ENCODE data around the gene SLC15A5.

Gene SLC15A5

DNA sequence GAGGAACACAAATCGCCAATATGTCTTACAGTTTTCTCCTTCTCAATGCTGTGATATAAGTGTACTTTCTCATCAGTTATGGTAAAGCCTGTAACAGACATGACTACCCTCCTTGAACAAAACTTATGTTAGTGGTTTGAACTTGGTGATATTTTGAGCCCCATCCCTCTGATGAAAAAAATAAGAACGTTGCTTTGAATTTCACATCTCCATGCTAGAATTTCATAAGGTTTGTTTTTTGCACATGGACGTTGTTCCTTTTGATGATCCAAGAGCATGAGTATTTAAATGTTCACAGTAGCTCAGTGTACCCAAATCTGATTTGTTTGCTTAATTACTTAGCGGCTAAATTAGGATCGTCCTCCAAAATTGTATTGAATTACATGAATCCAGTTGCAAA is at the start of gene SLC15A5:
Gene SLC15A5 (minus strand): TSS at position 101 of the 400 bp plus-strand sequence. CDS start 0 bp downstream, at position 101.
- DNase-seq (ENCODE audit: low read depth) = no peak

DNA sequence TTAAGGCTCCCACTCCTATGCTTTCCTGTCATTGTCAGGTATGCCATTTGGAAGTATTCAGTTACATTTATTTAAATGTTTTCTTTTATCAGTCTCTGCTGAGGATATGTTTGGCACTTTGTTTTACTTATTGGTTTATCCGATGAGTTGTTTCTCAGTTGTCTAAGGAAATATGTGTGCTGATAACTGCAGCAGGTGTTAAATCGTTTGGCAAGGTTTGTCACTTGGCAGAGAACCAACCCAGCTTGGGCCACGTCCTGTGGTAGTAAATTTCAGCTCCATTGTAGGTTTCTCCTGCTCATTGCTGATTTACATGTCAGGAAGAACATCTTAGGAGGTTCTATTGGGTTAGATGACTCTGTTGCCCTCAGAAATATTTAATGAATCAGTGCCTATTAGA is 47.9 kb upstream of the SLC15A5 start:
- no peak for DNase-seq (ENCODE audit: low read depth)

GRCh38 chr12:16324772-16325171 is 47.3 kb upstream of the SLC15A5 start:
- no peak for DNase-seq (ENCODE audit: low read depth)

DNA sequence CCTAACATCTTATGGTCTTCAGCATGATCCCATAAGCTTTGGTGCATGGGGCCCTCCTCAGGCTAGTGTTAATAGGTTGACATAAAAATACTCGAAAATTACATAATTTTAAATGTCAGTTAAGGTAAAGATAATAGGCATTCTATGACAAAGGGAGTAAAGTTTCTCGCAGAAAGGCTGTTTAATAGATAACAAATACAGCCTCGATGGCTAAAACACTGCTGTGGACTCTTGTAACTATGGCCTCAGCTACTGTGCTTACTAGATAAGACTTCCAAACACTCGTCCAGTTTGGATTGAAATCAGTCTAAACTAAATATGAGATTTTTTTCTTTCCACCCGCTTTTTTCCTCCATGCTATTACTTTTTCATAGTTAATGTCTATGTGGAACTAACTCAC is 46.8 kb upstream of the SLC15A5 start:
- DNase-seq (ENCODE audit: low read depth) = no peak

GRCh38 chr12:16323638-16324037 is 46.2 kb upstream of the SLC15A5 start:
- no peak for DNase-seq (ENCODE audit: low read depth)

DNA sequence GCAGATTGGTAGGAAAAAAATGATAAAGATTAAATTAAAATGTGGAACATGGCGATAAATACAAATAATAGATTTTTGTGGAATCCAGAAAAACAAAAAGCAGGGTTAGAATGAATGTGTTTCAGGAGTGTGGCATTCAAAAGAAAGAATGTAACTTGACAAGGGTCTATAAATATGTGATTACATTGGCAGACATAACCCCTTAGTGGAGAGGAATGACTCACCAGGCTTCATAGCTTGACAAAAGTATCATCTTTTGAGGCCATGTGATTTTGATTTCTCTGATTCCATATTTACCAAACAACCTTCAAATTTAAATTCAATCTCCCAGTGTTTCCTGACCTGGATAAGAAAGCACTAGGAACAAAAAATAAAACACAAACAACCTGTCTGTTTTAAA is 45.5 kb upstream of the SLC15A5 start:
- no peak for DNase-seq (ENCODE audit: low read depth)

GRCh38 chr12:16310934-16311333 is 33.4 kb upstream of the SLC15A5 start:
- no peak for DNase-seq (ENCODE audit: low read depth)

GRCh38 chr12:16307856-16308475 is 30.5 kb upstream of the SLC15A5 start:
- no peak for DNase-seq (ENCODE audit: low read depth)

- DNase-seq (ENCODE audit: low read depth) = no peak
These were observed 26.5 kb upstream of the SLC15A5 start for GRCh38 chr12:16303939-16304338.

- DNase-seq (ENCODE audit: low read depth) = no peak
These were observed 23.3 kb upstream of the SLC15A5 start for GRCh38 chr12:16300736-16301135.

DNA sequence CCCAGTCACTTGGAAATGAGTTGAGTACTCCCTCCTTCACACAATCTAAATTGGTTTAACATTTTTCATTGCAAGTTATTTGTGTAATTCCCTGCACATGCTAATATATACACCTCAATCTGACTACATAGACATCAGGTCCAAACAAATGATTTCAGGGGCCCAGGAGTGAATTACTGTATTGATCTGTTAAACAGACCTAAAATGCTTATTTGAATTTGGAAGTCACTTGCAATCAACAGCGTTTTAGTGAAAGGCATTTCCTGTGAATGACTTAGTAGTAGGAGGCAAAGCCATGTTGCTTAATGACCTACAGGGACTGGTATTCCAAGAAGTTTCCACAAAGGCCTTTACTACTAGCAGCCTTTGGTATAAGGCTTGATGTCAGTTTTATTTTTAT is 22.6 kb upstream of the SLC15A5 start:
- DNase-seq (ENCODE audit: low read depth) = no peak

GRCh38 chr12:16299403-16299802 is 21.9 kb upstream of the SLC15A5 start:
- no peak for DNase-seq (ENCODE audit: low read depth)

- no peak for DNase-seq (ENCODE audit: low read depth)
These were observed 20.0 kb upstream of the SLC15A5 start for GRCh38 chr12:16297521-16297920.

DNA sequence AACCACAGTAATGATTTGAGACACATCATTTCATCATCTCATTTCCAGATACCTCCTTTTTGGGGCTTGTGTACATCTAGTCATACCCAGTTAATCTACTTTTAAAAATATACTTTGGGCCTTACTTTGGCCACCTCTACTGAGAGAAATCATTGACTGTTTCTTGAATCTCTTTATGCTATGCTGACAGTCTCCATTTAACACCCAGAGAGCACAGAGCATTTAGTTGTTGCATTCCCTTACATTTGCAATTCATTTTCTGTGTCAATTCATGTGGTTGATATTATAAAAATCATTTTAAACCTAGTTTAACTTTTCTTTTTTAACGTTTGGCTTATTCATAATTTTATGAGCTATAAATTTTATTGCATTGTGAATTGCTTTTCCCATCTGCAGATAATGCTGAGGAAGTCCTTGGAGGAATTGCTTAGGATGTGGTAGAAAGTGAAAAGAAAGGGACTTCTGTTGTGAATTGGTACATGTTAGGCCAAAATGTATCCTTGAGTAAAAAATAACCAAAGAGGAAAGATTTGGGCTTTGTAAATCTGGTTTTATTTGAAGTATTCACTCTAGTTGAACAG is 17.0 kb upstream of the SLC15A5 start:
- DNase-seq (ENCODE audit: low read depth) = no peak

- no peak for DNase-seq (ENCODE audit: low read depth)
These were observed 13.5 kb upstream of the SLC15A5 start for GRCh38 chr12:16291032-16291431.

GRCh38 chr12:16285586-16285985 is 8.1 kb upstream of the SLC15A5 start:
- no peak for DNase-seq (ENCODE audit: low read depth)

GRCh38 chr12:16282978-16283377 is 5.5 kb upstream of the SLC15A5 start:
- DNase-seq (ENCODE audit: low read depth) = no peak

DNA sequence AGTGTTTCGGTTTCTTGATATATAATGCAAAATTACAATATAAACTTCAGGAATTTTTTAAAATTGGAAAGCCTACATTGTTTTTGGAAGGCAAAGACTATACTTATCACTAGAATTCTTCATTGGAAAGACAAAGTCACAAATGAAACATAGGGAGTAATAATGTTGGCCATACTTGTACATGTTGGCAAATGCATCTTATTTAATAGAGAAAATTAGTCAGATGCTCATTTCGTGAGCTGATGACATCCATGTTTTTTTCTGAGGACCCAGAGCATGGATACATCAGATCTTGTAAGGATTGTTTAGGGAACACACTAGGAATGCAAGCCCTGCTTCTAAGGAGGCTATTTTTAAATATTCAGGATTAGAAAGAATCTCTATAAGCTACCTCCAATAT is 4.6 kb upstream of the SLC15A5 start:
- DNase-seq (ENCODE audit: low read depth) = no peak

DNA sequence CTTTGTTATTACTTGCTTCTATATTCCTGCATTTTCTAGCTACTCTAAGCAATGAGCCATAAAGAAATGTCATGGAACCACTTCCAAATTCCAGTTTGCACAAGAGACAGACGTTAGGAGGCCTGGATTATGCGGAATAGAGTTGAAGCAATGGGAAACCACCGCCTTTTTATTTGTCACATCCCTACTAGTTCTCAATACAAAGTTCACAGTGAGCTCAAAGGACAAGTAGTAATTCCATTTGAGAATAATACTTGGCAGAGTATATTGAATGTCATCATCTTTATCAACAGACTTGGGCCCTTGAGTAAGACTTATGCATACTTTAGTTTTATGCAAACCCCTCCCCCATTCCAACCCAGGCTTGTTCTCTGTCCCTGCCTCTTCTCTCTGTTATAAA is 3.7 kb upstream of the SLC15A5 start:
- DNase-seq (ENCODE audit: low read depth) = no peak

DNA sequence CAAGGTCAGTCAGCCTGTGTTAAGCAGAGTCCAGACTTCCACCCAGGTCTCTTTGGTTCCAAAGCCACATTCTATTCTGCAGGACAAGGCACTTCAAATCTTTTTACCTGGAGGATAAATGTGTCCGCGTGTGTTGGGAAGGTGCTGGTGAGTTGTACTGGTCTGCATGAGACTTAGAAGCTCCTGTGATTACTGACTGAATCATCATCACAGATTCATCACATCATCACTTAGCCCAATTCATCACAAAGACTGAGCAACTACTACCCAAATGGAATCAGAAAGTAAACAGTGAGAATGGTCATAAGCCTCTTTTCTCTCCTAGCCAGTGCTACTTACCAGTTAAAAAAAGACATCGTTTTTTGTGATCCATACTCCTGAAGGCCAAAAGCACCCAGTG is 5.3 kb downstream of the SLC15A5 start:
- no peak for DNase-seq (ENCODE audit: low read depth)

GRCh38 chr12:16271062-16271461 is 6.4 kb downstream of the SLC15A5 start:
- no peak for DNase-seq (ENCODE audit: low read depth)

GRCh38 chr12:16269946-16270345 is 7.5 kb downstream of the SLC15A5 start:
- DNase-seq (ENCODE audit: low read depth) = no peak

- DNase-seq (ENCODE audit: low read depth) = no peak
These were observed 11.4 kb downstream of the SLC15A5 start for GRCh38 chr12:16266085-16266484.

DNA sequence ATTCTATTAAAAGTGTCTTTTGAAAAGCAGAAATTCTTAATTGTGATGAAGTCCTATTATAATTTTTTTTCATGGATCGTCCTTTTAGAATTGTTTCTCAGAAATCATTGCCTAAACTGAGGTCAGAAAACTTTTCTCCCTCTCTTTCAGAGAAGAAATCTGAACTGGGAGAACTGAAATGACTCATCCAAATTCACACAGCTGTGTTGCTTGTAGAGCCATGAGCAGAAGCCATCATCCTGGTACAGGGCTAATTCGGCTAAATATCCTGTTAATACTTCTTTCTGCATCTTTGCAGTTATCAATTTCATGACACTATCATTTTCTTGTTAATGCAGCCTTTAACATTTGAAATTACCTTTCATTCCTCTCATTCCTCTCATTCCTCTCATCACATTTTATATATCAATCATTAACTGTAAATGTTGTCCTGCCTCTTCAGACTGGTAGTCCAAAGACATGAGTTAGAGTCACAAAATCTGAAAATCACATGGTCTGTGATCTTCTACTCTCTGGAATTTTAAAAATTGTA is 15.5 kb downstream of the SLC15A5 start:
- DNase-seq (ENCODE audit: low read depth) = no peak
